ENCODE measurements around the gene ALK. TPM values are rescaled to one million over a fixed set of nuclear protein-coding genes. Genes with fewer than 3 reads are reported as not detected.
A peak's percentile ranks its signal among the peaks of the same experiment; 100 is the strongest.
"Not testable (repeated sequence)": the region's sequence is repeated elsewhere in the genome, so short reads cannot be mapped to it uniquely, and the experiment has no call there.

ALK gene
- total RNA-seq, 1 donor from 2014 or later = not detected

DNA sequence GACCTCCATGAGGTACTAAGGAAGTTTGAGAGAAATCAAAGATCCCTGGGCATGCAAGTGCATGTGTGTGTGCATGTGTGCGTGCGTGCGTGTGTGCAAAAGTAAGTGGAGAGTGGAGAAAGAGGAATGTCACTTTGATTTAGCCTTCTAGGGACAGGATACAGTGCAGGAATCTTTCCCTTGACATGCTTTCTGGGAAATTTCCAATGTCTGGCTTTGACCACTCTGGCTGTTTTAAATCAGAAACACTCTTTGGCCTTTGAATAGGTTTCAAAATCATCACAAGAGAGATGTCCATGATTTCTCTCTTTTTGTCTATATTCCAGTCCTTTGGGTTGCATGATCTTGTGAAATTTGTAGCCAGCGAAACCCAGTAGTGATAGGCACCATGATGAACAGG is 162.0 kb downstream of the ALK start:
- DNase-seq (ENCODE audit: low read depth) = no peak

DNA sequence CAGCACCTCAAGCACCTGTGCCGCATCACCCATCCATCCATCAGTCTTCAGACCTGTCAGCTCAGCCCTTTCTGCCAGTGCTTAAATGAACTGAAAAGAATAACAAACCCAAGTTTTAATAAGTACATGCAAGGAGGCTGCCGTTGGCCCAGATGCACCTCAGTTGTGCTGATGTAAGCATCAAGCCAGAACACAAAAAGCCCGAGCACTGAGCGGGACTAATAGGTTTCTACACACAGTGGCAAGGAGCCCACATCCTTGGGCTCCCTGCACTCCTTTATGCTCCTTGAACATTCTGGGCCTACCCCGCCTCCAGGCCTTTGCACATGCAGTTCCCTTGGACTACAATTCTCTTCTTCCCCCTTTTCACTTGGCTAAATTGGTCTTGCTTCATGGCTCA is 165.6 kb downstream of the ALK start:
- peak; percentile 44 for DNase-seq (ENCODE audit: low read depth)

DNA sequence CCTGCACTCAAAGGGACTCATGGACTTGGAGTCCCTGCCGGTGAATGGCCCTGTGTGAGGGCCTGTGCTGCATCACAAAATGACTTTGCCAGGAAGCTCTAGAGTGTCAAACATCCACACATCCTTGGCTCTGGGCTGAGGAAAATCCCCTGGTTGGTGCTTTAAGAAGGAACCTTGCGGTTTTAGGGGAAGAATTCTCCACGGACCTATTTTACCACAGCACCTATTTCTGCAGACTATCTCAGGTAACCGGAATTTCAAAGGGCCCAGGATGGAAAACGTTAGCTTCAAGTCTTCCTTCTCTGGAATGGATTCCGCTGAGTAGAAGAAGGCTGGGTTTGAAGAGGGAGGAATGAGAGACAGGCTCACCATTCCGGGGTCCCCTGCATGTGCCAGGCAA is 166.2 kb downstream of the ALK start:
- no peak for DNase-seq (ENCODE audit: low read depth)

DNA sequence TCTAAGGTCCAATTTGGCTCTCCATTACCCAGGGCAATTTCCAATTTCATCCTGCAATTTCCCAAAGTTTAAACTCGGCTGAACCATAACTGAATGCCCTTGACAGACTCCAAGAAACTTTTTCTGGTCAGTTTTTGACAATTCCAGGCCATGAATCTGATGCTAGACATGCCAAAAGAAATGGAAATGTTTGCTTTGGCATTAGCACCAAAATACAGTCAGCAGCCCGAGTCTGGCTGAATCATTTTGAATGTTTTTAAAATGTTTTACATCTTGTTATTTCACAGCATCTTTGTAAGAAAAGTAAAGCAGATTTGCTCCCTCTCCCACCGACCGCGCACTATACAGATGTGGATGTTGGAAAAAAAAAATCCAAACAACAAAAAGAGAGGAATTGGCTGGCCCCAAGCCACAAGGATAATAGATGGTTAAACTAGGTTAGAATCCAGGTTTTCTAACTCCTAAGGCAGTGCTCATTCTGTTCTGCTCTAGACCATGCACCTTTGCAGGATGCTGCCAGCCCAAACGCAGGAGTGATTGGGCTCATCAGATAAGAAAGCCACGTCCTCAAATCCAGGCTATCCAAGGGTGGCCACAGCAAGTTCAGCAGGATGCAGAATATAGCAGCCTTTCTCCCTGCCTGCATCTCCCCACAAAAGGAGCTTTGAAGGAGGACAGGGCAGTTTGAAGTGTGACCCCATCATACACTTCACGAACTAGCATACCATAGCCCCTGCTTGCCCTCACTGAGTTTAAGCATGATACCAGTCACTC is 167.5 kb downstream of the ALK start:
- DNase-seq (ENCODE audit: low read depth) = no peak

DNA sequence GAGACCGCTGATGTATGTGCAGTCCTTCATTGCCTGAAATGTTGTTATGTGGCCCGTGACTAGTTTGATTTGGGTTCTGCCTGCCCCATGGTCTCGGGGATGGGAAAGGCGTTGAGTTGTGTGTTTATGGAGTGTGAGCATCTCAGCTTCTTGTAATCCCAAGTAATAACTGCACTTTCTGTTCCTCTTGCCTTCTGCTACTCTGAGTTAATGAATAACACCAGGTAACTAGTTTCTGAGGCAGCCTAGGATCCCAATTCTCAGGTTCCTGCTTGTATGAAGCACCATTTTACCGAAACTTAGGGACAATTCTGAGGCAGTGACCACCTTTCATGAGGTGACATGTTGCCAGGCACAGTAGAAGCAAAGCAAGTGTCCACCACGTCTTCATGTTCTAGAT is 170.0 kb downstream of the ALK start:
- DNase-seq (ENCODE audit: low read depth) = peak; percentile 63

DNA sequence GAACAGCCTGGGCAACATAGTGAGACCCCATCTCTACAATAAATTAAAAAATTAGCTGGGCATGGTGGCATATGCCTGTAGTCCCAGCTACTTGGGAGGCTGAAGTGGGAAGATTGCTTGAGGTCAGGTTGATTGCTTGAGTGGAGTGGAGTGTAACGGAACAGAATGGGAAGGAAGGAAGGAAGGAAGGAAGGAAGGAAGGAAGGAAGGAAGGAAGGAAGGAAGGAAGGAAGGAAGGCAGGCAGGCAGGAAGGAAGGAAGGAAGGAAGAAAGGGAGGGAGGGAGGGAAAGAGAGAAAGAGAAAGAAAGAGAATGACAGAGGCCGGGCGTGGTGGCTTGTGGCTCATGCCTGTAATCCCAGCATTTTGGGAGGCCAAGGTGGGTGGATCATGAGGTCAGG is 170.9 kb downstream of the ALK start:
- DNase-seq (ENCODE audit: low read depth) = not testable (repeated sequence)

DNA sequence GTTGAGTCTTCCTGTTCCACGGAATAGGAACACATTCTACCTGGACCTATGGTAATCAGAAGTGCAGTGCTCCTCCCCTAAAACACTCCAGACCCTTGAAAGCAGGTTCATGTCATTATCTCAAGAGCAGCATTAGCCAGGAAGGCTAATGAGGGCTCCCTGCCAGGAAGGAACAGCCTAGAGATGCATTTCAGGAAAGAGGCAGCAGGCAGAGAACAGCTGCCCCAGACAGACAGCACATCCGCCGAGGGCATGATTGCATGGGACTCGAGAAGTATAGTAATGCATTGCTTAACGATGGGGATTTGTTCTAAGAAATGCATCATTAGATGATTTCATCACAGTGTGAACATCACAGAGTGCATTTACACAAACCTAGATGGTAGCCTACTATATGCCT is 171.5 kb downstream of the ALK start:
- DNase-seq (ENCODE audit: low read depth) = no peak

DNA sequence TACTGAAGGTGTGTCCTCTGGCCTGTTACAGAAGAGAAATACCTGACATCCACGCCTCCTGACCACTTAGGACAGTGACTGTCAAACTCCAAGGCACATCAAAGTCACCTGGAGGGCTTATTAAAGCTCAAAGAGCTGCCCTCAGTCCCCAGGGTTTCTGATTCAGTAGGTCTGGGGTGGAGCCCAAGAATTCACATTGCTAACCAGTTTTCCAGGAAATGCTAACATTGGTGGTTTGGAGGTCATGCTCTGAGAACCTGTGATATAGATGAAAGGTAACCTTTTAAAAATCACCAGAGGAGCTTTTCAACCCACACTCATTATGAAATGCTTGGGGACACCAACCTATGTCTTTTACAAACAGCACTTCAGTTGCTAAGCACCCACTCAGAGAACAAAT is 172.3 kb downstream of the ALK start:
- DNase-seq (ENCODE audit: low read depth) = peak; percentile 92

DNA sequence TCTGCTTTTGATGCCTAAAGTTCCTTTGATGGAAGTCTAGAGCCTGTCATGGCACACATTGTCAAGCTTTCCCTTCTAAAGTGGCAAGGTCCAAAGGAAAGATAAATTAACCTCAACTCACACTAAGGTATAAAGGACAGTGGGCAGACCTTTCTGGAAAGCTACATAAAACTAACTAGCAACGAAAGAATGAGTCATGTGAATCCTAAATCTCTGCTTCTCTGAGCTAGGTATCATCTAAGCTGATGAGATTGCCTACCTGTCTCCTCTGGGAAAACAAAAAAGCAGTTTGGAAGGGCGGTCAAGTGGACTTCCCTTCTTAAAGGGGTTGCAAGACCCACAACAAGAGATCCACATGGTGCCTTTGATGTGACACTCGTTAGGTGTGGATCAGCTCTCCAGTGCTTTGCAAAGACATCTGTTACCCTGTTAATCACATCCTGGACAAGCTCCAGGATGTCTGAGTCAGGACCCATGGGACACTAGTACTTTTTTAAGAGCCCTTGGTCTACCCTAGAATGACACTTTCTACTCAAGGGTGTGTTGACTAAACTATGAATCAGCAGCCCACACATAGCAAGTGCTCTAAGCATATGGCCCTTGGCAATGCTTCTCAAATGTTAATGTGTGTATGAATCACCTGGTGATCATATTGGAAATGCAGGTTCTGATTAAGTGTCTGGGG is 173.5 kb downstream of the ALK start:
- DNase-seq (ENCODE audit: low read depth) = peak; percentile 100

DNA sequence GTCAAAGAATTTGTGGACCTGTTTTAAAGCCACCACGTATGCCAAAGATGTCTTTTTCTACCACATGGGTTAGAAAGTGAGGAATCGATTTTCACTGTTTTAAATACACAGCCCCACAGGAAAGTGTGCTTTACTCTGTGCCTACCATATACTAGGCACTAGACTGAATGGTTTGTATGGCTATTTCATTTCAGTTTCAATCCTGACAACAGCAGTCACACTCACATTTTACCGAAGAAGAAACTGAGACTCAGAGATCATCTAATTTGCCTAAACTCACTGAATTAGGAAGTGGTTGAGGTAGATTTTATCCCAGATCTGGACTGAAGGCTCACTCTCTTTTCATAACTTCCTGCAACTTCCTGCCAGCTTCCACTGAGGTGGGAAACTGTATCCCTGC is 176.4 kb downstream of the ALK start:
- DNase-seq (ENCODE audit: low read depth) = no peak

DNA sequence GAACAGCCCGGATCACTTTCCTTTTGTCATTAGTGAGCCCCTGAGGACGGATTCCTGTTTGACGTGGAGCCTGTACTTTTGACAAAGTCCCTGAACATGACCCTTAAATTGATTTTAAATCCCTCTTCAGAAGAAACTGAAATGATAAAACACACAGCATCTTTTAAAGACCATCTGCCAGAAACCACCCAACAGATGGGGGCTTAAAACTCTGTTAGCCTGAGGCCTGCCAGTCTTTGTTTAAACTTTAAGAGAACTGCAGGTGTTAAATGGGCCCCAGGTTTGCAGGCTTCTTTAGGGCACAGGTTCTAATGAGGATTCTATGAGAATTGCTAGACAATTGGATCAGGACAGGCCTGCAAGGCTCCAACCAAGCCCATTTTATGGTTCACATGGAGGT is 177.9 kb downstream of the ALK start:
- no peak for DNase-seq (ENCODE audit: low read depth)

DNA sequence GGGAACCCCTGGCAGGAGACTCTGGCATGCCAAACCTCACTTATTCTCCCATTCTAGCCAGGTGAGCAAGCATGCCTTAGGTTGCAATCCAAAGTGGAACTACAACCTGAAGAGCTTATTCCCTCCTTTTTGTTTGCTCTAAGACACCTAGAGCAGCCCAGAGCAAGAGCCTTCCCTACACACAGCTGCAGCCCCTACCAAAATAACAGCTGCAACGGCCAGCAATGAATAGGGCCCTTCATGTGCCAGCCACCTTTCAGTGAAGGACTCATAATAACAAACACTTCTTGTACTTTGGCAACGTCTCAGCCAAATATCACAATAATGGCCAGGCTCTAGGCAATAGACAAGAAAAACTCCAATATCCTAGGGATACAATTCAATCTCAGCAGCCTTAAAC is 178.7 kb downstream of the ALK start:
- DNase-seq (ENCODE audit: low read depth) = no peak

DNA sequence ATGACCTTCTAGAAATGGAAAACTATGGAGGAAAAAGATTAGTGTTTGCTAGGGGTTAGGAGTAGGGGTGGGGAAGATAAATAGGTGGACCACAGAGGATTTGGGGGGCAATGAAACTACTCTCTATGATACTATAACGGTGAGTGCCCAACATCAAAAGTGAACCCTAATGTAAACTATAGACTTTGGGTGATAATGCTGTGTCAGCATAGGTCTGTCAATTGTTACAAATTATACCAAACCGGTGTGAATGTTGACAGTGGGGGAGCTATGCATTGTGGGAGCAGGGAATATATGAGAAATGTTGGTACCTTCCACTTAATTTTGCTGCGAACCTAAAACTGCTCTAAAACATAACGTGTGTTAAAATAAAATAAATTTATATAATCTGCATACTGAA is 180.3 kb downstream of the ALK start:
- DNase-seq (ENCODE audit: low read depth) = no peak

DNA sequence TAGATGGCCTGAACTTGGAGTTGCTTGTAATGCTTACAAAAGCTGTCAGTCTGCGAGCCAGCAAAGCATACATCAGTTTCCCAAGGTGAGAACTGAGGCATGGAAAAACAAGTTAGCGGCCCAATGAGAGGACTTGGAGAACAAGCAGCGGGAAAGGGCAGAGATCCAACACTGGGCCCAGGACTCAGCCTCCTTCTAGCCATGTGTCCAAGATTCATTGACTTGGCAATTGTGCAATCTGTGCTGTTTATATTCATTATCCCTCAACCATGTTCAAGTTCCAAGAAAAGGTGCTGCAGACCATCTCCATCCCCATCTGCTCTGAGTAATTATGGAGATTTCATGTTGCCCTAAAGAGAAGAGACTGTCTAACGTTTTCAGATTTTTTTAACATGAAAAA is 187.4 kb downstream of the ALK start:
- DNase-seq (ENCODE audit: low read depth) = peak; percentile 59

DNA sequence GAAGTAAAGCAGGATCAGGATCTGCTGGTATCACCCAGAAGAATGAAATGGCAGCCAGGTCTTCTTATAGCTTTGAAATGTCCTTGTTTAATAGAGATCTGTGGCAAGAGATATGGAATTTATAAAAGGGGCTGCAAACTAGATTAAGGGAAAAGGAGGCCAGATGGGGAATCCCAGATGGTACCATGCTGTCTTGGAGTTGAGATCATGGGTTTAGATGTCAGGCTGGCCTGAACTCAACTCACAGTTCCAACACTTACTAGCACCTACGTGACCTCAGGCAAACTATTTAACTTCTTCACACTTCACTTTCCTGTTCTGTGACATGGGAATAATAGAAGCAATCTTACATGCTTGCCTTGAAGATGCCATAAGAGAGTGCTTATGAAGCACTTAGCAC is 188.2 kb downstream of the ALK start:
- no peak for DNase-seq (ENCODE audit: low read depth)

DNA sequence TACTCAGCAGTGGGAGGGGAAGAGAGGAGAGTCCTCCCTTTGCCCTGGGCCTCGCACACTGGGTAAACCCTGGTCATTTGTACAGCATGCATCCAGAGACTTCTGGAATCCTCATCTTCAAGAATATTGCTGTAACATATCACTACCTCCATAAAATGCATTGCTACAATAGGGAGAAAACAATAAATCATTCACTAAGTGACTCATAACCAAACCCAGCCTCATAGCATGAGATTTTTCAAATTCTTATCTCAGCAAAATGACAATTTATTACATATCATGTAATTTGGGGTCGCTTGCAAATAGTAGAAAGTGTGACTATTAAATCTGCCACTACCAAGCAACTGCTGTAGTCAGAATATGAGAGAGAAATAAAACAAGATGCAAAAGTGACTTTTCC is 189.4 kb downstream of the ALK start:
- peak; percentile 21 for DNase-seq (ENCODE audit: low read depth)

DNA sequence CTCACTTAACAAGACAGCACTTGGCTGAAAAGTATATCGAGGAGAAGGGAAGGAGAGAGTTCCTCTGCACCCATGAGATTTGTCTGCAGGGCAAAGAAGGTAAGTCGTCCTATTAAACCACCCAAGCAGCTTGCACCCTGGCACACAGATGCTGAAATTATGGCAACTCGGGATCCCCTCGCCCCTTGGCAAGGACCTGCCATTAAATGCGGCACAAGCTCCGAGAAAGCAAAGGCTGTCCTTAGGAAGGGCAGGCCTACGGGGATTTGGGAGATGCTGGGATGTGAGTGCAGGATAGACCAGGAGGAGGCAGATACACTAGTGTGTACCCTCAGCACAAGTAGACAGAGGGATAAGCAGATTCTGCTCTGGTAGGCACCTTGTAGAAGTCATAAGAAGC is 191.5 kb downstream of the ALK start:
- no peak for DNase-seq (ENCODE audit: low read depth)

DNA sequence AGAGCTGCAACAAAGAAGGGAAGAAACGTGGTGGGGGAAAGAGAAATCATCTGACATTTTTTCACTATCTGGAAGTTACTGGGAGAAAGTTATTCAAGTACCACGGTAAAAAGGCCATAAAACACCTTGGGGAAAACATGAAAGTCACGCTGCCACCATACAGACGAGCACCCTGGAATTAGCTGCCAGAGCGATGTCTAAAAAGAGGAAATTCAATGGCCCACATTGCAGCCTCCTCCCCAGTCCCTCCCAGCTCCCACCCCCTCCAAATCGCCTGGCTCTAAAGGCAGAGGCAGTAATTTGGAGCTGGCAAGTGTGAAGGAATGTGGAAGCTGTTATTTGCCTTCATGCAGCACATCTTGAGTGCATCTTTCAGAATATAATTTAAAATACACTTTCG is 192.0 kb downstream of the ALK start:
- DNase-seq (ENCODE audit: low read depth) = no peak

DNA sequence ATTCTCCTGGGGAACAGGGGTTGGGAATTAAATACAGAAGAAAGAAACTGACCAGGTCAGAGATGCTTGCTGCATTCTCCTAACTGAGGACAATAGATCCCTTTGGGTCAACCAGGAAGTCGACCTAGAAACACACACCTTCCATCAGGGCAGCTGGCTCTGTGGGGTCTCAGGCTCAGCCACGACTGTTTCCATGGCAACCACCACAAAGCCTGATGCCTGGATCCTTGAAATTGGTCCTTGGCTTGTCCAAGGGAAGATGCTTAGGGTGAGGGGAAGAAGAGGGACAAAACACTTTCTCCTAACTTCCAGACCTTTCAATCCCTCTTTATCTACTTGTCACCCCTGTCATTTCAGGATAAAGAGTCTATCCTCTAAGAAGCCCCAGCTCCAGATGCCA is 194.4 kb downstream of the ALK start:
- DNase-seq (ENCODE audit: low read depth) = no peak

DNA sequence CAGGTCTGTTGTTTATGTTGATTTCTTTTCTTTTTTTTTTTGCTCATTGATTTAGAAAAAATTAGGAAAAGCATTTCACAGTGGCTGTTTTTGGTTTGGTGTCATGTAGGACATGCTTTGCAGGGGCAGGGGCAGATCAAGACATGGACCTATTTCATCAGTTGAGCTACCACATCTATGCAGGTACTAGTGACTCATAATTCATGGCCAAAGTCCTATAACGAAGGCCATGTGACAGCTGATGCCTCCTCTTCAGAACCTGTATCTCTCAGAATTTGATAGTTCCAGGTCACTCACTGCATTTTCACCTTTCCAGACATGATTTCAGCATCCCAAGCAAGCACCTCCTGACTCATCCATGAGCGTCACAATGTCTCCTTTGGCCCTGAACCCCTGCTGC is 195.8 kb downstream of the ALK start:
- no peak for DNase-seq (ENCODE audit: low read depth)

DNA sequence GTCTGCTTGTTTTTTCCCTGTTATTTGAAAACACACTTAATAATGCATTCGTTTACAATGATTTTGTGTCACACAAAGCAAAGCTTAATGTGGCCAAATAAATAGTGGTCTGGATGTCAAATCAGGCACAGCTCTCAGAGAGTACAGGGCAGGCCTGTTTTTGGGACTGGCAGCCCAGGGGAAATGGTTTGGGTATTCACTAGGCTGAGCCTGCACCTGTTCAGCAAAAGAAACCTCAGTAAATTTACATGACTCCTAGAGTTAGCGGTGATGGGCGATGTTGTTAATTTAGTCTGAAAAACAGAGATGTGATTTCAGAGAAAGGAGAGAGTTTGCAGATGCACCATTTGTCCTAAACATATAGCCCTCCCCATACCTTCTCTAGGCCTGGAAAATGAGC is 197.1 kb downstream of the ALK start:
- DNase-seq (ENCODE audit: low read depth) = no peak

DNA sequence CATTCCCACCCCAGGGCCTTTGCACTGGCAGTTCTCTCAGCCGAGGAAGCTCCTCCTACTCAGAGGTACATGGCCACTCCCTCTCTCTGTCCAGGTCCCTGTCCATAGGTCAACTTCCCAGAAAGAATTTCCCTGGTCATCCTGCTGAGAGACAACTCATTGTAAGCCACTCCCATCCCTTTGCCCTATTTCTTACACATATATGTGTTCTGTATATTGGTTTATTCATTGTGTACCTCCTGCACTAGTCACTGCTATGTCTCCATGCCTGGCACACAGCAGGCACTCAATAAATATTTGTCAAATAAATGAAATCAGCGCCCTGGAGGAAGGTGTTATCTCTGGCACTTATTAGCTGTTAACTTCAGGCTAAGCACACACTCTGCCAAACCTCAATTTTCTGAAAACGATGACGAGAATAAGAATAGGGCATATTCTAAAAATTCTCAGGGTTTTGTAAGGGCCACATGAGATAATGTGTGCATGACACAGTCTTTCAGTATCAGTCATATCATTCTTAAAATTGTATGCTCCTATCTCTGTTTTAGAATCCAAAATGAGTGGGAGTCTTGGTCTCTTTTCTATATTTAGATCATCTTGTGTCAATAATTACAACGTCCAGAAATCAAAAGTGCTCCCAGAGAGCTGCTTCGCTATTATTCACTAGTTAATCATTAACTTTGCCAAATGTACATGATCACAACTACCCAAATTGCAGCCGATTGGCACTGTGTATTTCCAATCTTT is 198.0 kb downstream of the ALK start:
- DNase-seq (ENCODE audit: low read depth) = peak; percentile 59

DNA sequence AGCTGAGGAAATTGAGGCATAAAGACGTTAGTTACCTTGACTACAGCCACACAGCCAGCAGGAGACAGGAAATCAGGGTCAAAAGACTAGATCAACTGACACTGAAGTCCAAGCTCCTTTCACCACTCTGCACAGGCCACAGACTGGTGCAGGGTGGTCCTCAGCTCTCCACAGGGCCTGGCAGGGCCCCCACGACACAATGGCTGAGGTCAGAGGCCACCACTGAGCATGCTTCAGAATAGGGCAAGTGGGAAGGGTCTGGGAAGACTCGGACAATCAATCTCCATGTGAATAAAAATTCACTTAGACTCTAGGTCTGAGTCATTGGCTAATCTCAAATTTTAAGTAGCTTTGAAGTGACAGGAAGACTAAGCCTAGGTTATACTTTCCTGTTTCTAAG is 201.7 kb downstream of the ALK start:
- no peak for DNase-seq (ENCODE audit: low read depth)

Measured in renal cortical epithelial cell (primary cell).